ENCODE results near the gene MDFI. TPM values are rescaled to one million over a fixed set of nuclear protein-coding genes. Genes with fewer than 3 reads are reported as not detected.

Gene MDFI
- polyA plus RNA-seq, 1 of the 3 experiments (the other 2 are of a cell fraction), result 7.0 TPM

DNA sequence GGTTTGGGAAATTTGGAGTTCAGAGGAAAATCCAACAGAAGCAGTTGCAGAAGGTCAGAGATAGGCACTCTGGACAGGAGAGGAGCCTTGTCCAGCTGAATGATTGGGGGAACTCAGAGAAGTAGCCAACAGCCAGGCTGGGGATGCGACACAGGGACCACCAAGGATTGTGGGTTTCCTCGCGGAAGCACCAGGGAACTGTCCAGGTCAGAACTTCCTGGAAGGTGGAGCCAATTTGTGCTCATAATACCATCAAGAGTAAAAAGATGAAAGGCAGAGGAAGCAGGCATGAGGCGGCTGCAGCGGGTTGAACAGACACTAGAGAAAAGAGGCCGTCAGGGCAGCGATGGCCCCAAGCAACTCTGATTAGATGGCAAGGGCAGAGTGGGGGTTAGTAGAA, 33.7 kb downstream of the MDFI start:
- Histone ChIP-seq H4K20me1 (ENCODE audit: insufficient read depth) (no peaks in the 10 kb centered on the region), H3F3A (replicated peaks; ENCODE audit: insufficient read depth) (no peaks in the 10 kb centered on the region), H3K4me2 (no peak overlapping the region), H3K79me2 (ENCODE audit: insufficient read depth) (no peaks in the 10 kb centered on the region), H2AFZ (ENCODE audit: low read depth) (no peak overlapping the region), H3K9me3 (no peaks in the 10 kb centered on the region), H3K9me2 (no peaks in the 10 kb centered on the region), H3K4me3 (ENCODE audit: low read depth in 2 of 2, low read length in 1 of 2) (no peak overlapping the region), H3K27me3 (ENCODE audit: insufficient read depth) (no peaks in the 10 kb centered on the region; the same call in 1 of the 2 replicates), H3K9ac (no peak overlapping the region), H3K4me1 (ENCODE audit: control insufficient read depth in 1 of 2, insufficient read depth in 2 of 2, low read depth in 1 of 2, low read length in 1 of 2) (peaks cover 0 to 13% of the 10 kb centered on the region in 2 experiments; a peak in 1 of 4 replicates), H3K36me3 (replicated peaks in 1 of 2; ENCODE audit: control insufficient read depth in 1 of 2, insufficient read depth in 2 of 2, low read length in 1 of 2) (no peaks in the 10 kb centered on the region), H3K27ac (ENCODE audit: low read depth in 2 of 2, low read length in 1 of 2) (no peak overlapping the region)
- TF ChIP-seq FOXJ3 (CRISPR knock-in tag; IDR thresholded peaks at IDR 0.05) (no peak), RCOR1 (IDR thresholded peaks at IDR 0.05; ENCODE audit: low read length) (no peak), YY1 (IDR thresholded peaks at IDR 0.05; ENCODE audit: low read depth) (no peak), NFIC (IDR thresholded peaks at IDR 0.05; ENCODE audit: borderline replicate concordance) (no peak), CHD2 (IDR thresholded peaks at IDR 0.05; ENCODE audit: low read length, partially characterized antibody) (no peak), MXI1 (IDR thresholded peaks at IDR 0.05; ENCODE audit: low read depth, low read length) (no peak), TCF12 (IDR thresholded peaks at IDR 0.05) (no peak), MEF2A (IDR thresholded peaks at IDR 0.05; ENCODE audit: borderline replicate concordance, low read depth) (no peak), FOXM1 (IDR thresholded peaks at IDR 0.05; ENCODE audit: low read depth) (no peak)
- DNase-seq, result no peak
- ChIA-PET CTCF (interaction anchor here (0.9 to 3.2 kb wide), 4 partner anchors 12 to 304 kb away, joined by 3 to 9 read pairs (median 4); no protein-coding TSS in a partner anchor), POLR2A (no interaction called here)
- WGBS (ENCODE audit: low lambda C conversion rate), result 87% methylated on average over 7 of the region's 7 CpGs

DNA sequence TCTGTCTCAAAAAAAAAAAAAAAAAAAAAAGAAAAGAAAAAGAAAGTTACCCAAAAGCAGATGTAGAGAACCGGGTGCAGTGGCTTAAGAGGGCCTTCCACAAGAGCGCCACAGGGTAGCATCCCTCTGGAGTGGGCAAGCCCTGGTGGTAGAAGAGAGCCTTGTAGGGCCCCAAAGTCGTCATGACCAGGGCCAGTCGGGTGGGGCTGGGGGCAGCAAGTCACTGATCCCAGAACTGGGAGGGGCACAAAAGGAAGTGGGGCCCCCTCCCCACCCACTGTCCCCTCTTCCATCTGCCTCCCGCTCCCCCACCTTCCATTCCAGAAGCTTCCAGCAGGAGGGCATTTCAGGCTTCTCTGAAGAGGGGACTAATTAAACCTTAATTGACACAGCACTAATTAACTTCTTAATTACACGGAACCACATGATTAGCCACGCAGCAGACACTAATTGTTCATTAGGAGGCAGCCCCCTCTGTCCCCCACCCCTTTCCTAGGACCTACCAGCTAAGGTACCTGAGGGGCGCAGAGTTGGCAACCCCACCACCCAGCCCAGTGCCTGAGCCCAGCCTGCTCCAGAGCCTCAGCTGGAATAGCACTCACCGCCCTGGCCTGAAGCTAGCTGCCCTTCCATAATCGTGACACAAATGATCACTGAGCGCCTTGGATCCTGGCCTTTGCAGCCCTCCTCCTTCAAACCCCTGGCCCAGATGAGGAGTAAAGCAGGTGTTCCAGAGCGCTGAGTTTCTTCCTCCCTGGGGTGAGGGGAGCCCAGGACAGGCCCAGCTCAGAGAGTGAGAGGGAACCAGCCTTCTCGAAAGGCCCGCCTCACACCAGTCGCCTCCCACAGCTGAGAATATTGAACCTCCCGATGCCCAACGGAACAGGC, 34.8 kb downstream of the MDFI start:
- no peaks in the 10 kb centered on the region for H4K20me1 ChIP-seq (ENCODE audit: insufficient read depth)
- no peaks in the 10 kb centered on the region for H3K9me2 ChIP-seq
- H3K79me2 ChIP-seq (ENCODE audit: insufficient read depth), result no peaks in the 10 kb centered on the region
- H3K9ac ChIP-seq, result no peak overlapping the region
- ChIA-PET POLR2A (no interaction called here), CTCF (interaction anchor here (0.8 to 3.3 kb wide), 6 partner anchors 9 to 305 kb away, joined by 3 to 18 read pairs (median 6); no protein-coding TSS in a partner anchor)
- H3K4me2 ChIP-seq, result no peak overlapping the region
- H2AFZ ChIP-seq (ENCODE audit: low read depth), result no peak overlapping the region
- H3K4me1 ChIP-seq (ENCODE audit: control insufficient read depth in 1 of 2, insufficient read depth in 2 of 2, low read depth in 1 of 2, low read length in 1 of 2), result peaks cover 0 to 13% of the 10 kb centered on the region in 2 experiments; a peak in 1 of 4 replicates
- H3K9me3 ChIP-seq, result no peaks in the 10 kb centered on the region
- H3K4me3 ChIP-seq (ENCODE audit: low read depth in 2 of 2, low read length in 1 of 2), result no peak overlapping the region
- H3F3A ChIP-seq (replicated peaks; ENCODE audit: insufficient read depth), result no peaks in the 10 kb centered on the region
- no peaks in the 10 kb centered on the region; the same call in 1 of the 2 replicates for H3K27me3 ChIP-seq (ENCODE audit: insufficient read depth)
- 73% methylated on average over 14 of the region's 17 CpGs for WGBS (ENCODE audit: low lambda C conversion rate)
- TF ChIP-seq CHD2 (IDR thresholded peaks at IDR 0.05; ENCODE audit: low read length, partially characterized antibody) (no peak), FOXM1 (IDR thresholded peaks at IDR 0.05; ENCODE audit: low read depth) (no peak), RXRA (IDR thresholded peaks at IDR 0.05; ENCODE audit: borderline replicate concordance, low read depth) (no peak), RAD21 (IDR thresholded peaks at IDR 0.05; ENCODE audit: low read length) (no peak), TCF12 (IDR thresholded peaks at IDR 0.05) (no peak), RCOR1 (IDR thresholded peaks at IDR 0.05; ENCODE audit: low read length) (no peak), TEAD4 (IDR thresholded peaks at IDR 0.05; ENCODE audit: borderline replicate concordance, insufficient read depth) (no peak), YY1 (IDR thresholded peaks at IDR 0.05; ENCODE audit: low read depth) (no peak), NFIC (IDR thresholded peaks at IDR 0.05; ENCODE audit: borderline replicate concordance) (no peak), NRF1 (IDR thresholded peaks at IDR 0.05; ENCODE audit: low read depth, low read length) (no peak), FOXJ3 (CRISPR knock-in tag; IDR thresholded peaks at IDR 0.05) (no peak)
- TF ChIP-seq, protein P1, sequence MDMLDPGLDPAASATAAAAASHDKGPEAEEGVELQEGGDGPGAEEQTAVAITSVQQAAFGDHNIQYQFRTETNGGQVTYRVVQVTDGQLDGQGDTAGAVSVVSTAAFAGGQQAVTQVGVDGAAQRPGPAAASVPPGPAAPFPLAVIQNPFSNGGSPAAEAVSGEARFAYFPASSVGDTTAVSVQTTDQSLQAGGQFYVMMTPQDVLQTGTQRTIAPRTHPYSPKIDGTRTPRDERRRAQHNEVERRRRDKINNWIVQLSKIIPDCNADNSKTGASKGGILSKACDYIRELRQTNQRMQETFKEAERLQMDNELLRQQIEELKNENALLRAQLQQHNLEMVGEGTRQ (IDR thresholded peaks at IDR 0.05; ENCODE audit: borderline replicate concordance, low read depth, low read length), result no peak
- TF ChIP-seq, protein P2, sequence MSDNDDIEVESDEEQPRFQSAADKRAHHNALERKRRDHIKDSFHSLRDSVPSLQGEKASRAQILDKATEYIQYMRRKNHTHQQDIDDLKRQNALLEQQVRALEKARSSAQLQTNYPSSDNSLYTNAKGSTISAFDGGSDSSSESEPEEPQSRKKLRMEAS (IDR thresholded peaks at IDR 0.05; ENCODE audit: low read depth), result no peak
- no peak for DNase-seq
- no peaks in the 10 kb centered on the region for H3K36me3 ChIP-seq (replicated peaks in 1 of 2; ENCODE audit: control insufficient read depth in 1 of 2, insufficient read depth in 2 of 2, low read length in 1 of 2)
- no peak overlapping the region for H3K27ac ChIP-seq (ENCODE audit: low read depth in 2 of 2, low read length in 1 of 2)

Data from SK-N-SH (cell line).